HG03039 (cell line): ENCODE results near the gene PELI2.

Experiments
- ATAC-seq: cut with Tn5 transposase; IDR thresholded peaks from one replicate; pipeline ENCODE4 v1.9.1; 2021; ENCODE audit warnings: mild to moderate bottlenecking, moderate library complexity; ENCODE audit not compliant: unreplicated experiment

Gene PELI2

GRCh38 chr14:56289155-56289554, 170.9 kb downstream of the PELI2 start:
- ATAC-seq = no peak

GRCh38 chr14:56290195-56290594, 172.0 kb downstream of the PELI2 start:
- ATAC-seq = no peak

GRCh38 chr14:56292970-56293369, 174.8 kb downstream of the PELI2 start:
- ATAC-seq = no peak

- ATAC-seq = no peak
These were observed 175.3 kb downstream of the PELI2 start for GRCh38 chr14:56293506-56293905.

- no peak for ATAC-seq
These were observed 175.9 kb downstream of the PELI2 start for GRCh38 chr14:56294128-56294527.

- ATAC-seq = no peak
These were observed 177.5 kb downstream of the PELI2 start for GRCh38 chr14:56295743-56296142.

- ATAC-seq = no peak
These were observed 179.2 kb downstream of the PELI2 start for GRCh38 chr14:56297449-56297848.

- ATAC-seq = no peak
These were observed 181.2 kb downstream of the PELI2 start for GRCh38 chr14:56299306-56299984.

GRCh38 chr14:56300495-56300894, 182.3 kb downstream of the PELI2 start:
- no peak for ATAC-seq

GRCh38 chr14:56304456-56304855, 186.2 kb downstream of the PELI2 start:
- no peak for ATAC-seq

GRCh38 chr14:56309198-56309597, 191.0 kb downstream of the PELI2 start:
- ATAC-seq = no peak

GRCh38 chr14:56310643-56311042, 192.4 kb downstream of the PELI2 start:
- no peak for ATAC-seq

GRCh38 chr14:56313789-56314188, 195.6 kb downstream of the PELI2 start:
- ATAC-seq = no peak

GRCh38 chr14:56318393-56319115, 200.3 kb downstream of the PELI2 start:
- ATAC-seq = no peak

- ATAC-seq = no peak
These were observed 203.7 kb downstream of the PELI2 start for GRCh38 chr14:56321861-56322260.

GRCh38 chr14:56322531-56322930, 204.3 kb downstream of the PELI2 start:
- ATAC-seq = no peak

GRCh38 chr14:56324454-56324853, 206.2 kb downstream of the PELI2 start:
- no peak for ATAC-seq

GRCh38 chr14:56324856-56325699, 206.9 kb downstream of the PELI2 start:
- ATAC-seq = no peak

- no peak for ATAC-seq
These were observed 209.8 kb downstream of the PELI2 start for GRCh38 chr14:56328021-56328420.

GRCh38 chr14:56331592-56332216, 213.5 kb downstream of the PELI2 start:
- no peak for ATAC-seq
